Prostate gland (tissue), 2 donors: Measurements from ENCODE around the gene ST7.

Experiments
- POLR2A ChIP-seq: fragments of 450-650 bp; IDR thresholded peaks from one replicate; pipeline ENCODE4 v1.6.1; 2016; ENCODE audit warnings: antibody characterized with exemption, mild to moderate bottlenecking
- TF ChIP-seq, protein P1 (sequence below), 4 experiments: fragments of 200-600 bp in 2 of 4; fragments of 450-650 bp in 2 of 4; sonication (generic) in 2 of 4; IDR thresholded peaks; 1 replicate in 3 of 4; 2 replicates in 1 of 4; pipeline ENCODE4 v1.5.1; 2016 to 2019; ENCODE audit warnings: antibody characterized with exemption in 4 of 4, mild to moderate bottlenecking in 2 of 4, moderate library complexity in 2 of 4

DNA sequence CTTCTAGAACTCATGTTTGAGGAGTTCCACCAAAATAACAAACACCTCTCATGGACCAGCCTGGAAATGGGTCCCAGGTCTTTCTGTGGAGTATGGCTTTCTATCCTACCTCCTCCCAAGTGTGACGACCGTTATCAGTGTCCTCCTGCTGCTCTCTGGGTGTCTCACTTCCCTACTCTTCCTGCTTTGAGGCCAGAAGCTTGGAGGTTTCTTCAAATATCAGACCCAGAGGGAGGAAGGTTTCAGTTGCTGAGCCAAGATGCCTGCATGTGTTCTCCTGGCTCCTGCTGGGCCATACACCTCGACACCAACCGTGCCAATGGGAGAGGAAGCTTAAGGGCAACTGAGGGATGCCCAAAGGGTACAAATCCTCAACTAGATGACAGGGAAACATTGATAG lies 255.0 kb downstream of the ST7 start:
- TF ChIP-seq, protein P1, sequence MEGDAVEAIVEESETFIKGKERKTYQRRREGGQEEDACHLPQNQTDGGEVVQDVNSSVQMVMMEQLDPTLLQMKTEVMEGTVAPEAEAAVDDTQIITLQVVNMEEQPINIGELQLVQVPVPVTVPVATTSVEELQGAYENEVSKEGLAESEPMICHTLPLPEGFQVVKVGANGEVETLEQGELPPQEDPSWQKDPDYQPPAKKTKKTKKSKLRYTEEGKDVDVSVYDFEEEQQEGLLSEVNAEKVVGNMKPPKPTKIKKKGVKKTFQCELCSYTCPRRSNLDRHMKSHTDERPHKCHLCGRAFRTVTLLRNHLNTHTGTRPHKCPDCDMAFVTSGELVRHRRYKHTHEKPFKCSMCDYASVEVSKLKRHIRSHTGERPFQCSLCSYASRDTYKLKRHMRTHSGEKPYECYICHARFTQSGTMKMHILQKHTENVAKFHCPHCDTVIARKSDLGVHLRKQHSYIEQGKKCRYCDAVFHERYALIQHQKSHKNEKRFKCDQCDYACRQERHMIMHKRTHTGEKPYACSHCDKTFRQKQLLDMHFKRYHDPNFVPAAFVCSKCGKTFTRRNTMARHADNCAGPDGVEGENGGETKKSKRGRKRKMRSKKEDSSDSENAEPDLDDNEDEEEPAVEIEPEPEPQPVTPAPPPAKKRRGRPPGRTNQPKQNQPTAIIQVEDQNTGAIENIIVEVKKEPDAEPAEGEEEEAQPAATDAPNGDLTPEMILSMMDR (IDR thresholded peaks at IDR 0.05), result no peak
- TF ChIP-seq POLR2A, result no peak
